K562 (cell line): ENCODE results near the gene FDX1. TPM values are rescaled to one million over a fixed set of nuclear protein-coding genes. Genes with fewer than 3 reads are reported as not detected.

Experiments
- BCL6 ChIP-seq: fragments of 250-450 bp; sonication (Bioruptor Pico); IDR thresholded peaks from 2 replicates; pipeline ENCODE4 v1.4.0; 2020
- CTBP1 ChIP-seq: fragments of 450-650 bp; IDR thresholded peaks from 2 replicates; pipeline ENCODE4 v1.6.1; 2016; ENCODE audit warnings: borderline replicate concordance
- HEY1 ChIP-seq: fragments of 250-450 bp; sonication (Bioruptor Pico); IDR thresholded peaks from 2 replicates; pipeline ENCODE4 v1.5.0; 2020; ENCODE audit warnings: mild to moderate bottlenecking, moderate library complexity, borderline replicate concordance
- REST ChIP-seq, 2 experiments: fragments of 450-650 bp; formaldehyde crosslinking in 1 of 2; IDR thresholded peaks; 2 replicates each; pipeline versions ENCODE4 v1.4.0 to v1.6.1; 2014 to 2020; ENCODE audit warnings: mild to moderate bottlenecking in 2 of 2, borderline replicate concordance in 1 of 2, low read depth in 1 of 2
- SP2 ChIP-seq: IDR thresholded peaks from 2 replicates; pipeline ENCODE4 v1.6.1; 2011; ENCODE audit warnings: mild to moderate bottlenecking, low read depth, low read length, moderate library complexity; ENCODE audit not compliant: poor library complexity, severe bottlenecking; ENCODE audit errors: extremely low read depth
- SRSF9 ChIP-seq: fragments of 200-400 bp; formaldehyde crosslinking; IDR thresholded peaks from 2 replicates; pipeline ENCODE4 v1.6.1; 2017; ENCODE audit warnings: low read depth, low read length, borderline replicate concordance
- U2AF1 ChIP-seq: fragments of 200-400 bp; formaldehyde crosslinking; optimal IDR thresholded peaks from 2 replicates; pipeline ENCODE3; 2017; ENCODE audit warnings: mild to moderate bottlenecking, low read depth, low read length, moderate library complexity
- ZBTB9 ChIP-seq: fragments of 450-650 bp; formaldehyde crosslinking; IDR thresholded peaks from 2 replicates; pipeline ENCODE4 v1.4.0; 2020; ENCODE audit warnings: mild to moderate bottlenecking, moderate library complexity
- ZNF282 ChIP-seq: sonication (generic); formaldehyde crosslinking; IDR thresholded peaks from 2 replicates; pipeline ENCODE4 v1.8.1; 2023; ENCODE audit warnings: missing genetic modification reagents
- polyA plus RNA-seq, 8 experiments: library from polyadenylated mRNA; depleted of rRNA in 4 of 8; stranded (reverse) in 5 of 8; unstranded in 3 of 8; fragments of >200 nt; fragmentation: Nextera tagmentation in 2 of 8; fragmentation: Illumina TruSeq in 1 of 8; extraction: Ambion mirVana in 2 of 8; extraction: Trizol in 1 of 8; gene quantifications; 2 replicates each; pipeline versions ENCODE4 v1.2.1 to v1.2.3, GENCODE V29; 2011 to 2014; ENCODE audit warnings: inconsistent platforms in 1 of 8, missing spikeins in 1 of 8
- total RNA-seq, 7 experiments: library from RNA; depleted of rRNA in 6 of 7; stranded (reverse); fragments of >200 nt in 6 of 7; fragmentation: Illumina TruSeq in 2 of 7; extraction: Trizol in 2 of 7; gene quantifications; 2 replicates each; pipeline versions ENCODE4 v1.2.1 to v1.2.3, GENCODE V29; 2011 to 2021; ENCODE audit warnings: low replicate concordance in 1 of 7
- TF ChIP-seq, protein P1 (sequence below): fragments of 250-450 bp; sonication (Bioruptor Pico); IDR thresholded peaks from 2 replicates; pipeline ENCODE4 v1.9.0; 2021; ENCODE audit warnings: mild to moderate bottlenecking, inconsistent platforms
- TF ChIP-seq, protein P2 (sequence below): fragments of 450-650 bp; formaldehyde crosslinking; conservative IDR thresholded peaks from 2 replicates; pipeline ENCODE4 v1.4.0; 2022; ENCODE audit warnings: mild to moderate bottlenecking, missing genetic modification characterization
- TF ChIP-seq, protein P3 (sequence below), 2 experiments: fragments of 450-650 bp; conservative IDR thresholded peaks; 2 replicates each; pipeline ENCODE4 v1.6.1; 2017; ENCODE audit warnings: mild to moderate bottlenecking in 2 of 2, moderate library complexity in 2 of 2

Gene FDX1
- total and polyA plus RNA-seq, 9 of the 15 experiments (the other 6 are each of a cell fraction or from before 2014, with no cell fraction given) = 6.4 to 14.3 (median 11.4) TPM

DNA sequence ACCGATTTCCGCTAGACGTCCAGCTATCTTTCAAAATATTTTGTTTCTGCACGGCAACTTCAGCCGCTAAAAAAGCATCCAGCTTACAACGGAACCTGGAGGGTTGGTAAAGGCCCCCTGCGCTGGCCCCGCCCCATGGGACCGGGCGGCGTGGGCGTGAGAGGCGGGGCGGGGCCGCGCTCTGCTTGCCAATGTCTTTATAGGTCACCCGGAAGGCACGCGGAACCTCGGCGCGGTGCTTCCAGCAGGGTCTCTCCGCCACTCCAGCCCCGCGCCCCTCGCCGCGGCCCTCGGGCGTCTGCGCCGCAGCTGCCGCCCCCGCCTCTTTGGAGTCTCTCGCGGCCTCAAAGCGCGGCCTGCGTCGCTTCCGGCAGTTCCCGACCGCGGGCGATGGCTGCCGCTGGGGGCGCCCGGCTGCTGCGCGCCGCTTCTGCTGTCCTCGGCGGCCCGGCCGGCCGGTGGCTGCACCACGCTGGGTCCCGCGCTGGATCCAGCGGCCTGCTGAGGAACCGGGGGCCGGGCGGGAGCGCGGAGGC is at the start of gene FDX1 (continued):
- no peak for TF ChIP-seq REST (IDR thresholded peaks at IDR 0.05; ENCODE audit: borderline replicate concordance)
- TF ChIP-seq REST (CRISPR knock-in tag; IDR thresholded peaks at IDR 0.05; ENCODE audit: low read depth) = peak; percentile 50
- no peak for TF ChIP-seq SP2
- TF ChIP-seq, protein P1, sequence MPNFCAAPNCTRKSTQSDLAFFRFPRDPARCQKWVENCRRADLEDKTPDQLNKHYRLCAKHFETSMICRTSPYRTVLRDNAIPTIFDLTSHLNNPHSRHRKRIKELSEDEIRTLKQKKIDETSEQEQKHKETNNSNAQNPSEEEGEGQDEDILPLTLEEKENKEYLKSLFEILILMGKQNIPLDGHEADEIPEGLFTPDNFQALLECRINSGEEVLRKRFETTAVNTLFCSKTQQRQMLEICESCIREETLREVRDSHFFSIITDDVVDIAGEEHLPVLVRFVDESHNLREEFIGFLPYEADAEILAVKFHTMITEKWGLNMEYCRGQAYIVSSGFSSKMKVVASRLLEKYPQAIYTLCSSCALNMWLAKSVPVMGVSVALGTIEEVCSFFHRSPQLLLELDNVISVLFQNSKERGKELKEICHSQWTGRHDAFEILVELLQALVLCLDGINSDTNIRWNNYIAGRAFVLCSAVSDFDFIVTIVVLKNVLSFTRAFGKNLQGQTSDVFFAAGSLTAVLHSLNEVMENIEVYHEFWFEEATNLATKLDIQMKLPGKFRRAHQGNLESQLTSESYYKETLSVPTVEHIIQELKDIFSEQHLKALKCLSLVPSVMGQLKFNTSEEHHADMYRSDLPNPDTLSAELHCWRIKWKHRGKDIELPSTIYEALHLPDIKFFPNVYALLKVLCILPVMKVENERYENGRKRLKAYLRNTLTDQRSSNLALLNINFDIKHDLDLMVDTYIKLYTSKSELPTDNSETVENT (CRISPR knock-in tag) = no peak
- TF ChIP-seq ZNF282 = 0 out of 2 replicates have a peak, but pooled peaks have one; percentile 48
- no peak for TF ChIP-seq BCL6
- peak; percentile 29 for TF ChIP-seq U2AF1
- TF ChIP-seq, protein P2, sequence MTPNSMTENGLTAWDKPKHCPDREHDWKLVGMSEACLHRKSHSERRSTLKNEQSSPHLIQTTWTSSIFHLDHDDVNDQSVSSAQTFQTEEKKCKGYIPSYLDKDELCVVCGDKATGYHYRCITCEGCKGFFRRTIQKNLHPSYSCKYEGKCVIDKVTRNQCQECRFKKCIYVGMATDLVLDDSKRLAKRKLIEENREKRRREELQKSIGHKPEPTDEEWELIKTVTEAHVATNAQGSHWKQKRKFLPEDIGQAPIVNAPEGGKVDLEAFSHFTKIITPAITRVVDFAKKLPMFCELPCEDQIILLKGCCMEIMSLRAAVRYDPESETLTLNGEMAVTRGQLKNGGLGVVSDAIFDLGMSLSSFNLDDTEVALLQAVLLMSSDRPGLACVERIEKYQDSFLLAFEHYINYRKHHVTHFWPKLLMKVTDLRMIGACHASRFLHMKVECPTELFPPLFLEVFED (CRISPR knock-in tag) = no peak
- TF ChIP-seq HEY1 (CRISPR knock-in tag) = no peak
- no peak; the same call in 1 of the 2 replicates for TF ChIP-seq ZBTB9 (CRISPR knock-in tag)
- no peak for TF ChIP-seq SRSF9
- TF ChIP-seq CTBP1 = peak; percentile 88
- TF ChIP-seq, protein P3, sequence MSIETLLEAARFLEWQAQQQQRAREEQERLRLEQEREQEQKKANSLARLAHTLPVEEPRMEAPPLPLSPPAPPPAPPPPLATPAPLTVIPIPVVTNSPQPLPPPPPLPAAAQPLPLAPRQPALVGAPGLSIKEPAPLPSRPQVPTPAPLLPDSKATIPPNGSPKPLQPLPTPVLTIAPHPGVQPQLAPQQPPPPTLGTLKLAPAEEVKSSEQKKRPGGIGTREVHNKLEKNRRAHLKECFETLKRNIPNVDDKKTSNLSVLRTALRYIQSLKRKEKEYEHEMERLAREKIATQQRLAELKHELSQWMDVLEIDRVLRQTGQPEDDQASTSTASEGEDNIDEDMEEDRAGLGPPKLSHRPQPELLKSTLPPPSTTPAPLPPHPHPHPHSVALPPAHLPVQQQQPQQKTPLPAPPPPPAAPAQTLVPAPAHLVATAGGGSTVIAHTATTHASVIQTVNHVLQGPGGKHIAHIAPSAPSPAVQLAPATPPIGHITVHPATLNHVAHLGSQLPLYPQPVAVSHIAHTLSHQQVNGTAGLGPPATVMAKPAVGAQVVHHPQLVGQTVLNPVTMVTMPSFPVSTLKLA (conservative IDR thresholded peaks at IDR 0.05) = peak; percentile 60 to 67
